GM18507 (cell line): ENCODE results near the gene POLR2E.

Experiments used
- DNase-seq: peaks from one replicate; pipeline ENCODE4 v3.0.0; 2011; ENCODE audit warnings: low read depth; ENCODE audit not compliant: insufficient read length; ENCODE audit errors: extremely low spot score
- FAIRE-seq: peaks from 2 replicates; lab custom pipeline; 2011; peaks lifted over from hg19 to GRCh38; lab: Jason Lieb, UNC

POLR2E gene

DNA sequence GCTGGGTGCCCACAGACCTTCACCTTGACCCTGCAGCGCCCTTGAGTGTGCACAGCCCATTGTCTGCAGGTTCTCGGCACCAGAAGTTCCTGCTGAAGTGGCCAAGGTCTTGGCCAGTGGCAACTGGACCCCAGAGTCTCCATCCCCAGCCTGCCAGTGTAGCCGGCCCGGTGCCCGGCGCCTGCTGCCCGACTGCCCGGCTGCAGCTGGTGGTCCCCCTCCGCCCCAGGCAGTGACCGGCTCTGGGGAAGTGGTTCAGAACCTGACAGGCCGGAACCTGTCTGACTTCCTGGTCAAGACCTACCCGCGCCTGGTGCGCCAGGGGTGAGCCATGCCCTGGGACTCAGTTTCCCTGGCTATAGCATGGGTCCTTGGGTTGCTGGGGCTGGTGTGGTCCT is 40.1 kb downstream of the POLR2E start:
- no peak for DNase-seq
- FAIRE-seq, result no peak

DNA sequence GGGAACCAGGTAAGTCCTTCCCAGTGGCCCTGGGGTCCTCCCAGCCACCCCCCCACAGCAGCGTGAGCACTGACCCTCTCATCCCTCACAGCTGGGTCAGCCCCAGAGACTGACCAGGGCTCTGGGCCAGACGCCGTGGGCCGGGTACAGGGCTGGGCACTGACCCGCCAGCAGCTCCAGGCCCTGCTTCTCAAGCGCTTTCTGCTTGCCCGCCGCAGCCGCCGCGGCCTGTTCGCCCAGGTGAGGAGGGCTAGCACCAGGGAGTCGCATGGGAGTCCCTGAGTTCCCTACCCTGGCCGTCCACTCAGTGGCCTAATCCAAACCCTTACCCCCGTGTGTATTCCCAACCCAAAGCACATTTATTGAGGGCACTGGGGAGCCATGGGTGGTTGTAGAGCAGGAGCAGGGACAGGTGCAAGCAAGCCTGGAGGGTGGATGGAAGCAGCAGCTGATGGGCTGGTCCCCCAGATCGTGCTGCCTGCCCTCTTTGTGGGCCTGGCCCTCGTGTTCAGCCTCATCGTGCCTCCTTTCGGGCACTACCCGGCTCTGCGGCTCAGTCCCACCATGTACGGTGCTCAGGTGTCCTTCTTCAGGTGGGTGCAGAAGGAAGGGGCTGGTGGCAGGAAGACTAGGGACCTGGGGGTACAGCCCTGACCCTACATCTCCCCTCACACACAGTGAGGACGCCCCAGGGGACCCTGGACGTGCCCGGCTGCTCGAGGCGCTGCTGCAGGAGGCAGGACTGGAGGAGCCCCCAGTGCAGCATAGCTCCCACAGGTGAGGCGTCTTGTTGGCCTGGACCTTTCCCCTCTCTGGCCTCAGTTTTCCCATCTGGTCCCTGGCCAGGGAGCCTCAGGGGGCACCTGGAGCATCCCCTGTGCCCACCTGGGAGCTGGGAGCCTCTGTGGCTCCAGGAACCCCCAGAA is 40.8 kb downstream of the POLR2E start:
- FAIRE-seq (no peak), DNase-seq (no peak)

DNA sequence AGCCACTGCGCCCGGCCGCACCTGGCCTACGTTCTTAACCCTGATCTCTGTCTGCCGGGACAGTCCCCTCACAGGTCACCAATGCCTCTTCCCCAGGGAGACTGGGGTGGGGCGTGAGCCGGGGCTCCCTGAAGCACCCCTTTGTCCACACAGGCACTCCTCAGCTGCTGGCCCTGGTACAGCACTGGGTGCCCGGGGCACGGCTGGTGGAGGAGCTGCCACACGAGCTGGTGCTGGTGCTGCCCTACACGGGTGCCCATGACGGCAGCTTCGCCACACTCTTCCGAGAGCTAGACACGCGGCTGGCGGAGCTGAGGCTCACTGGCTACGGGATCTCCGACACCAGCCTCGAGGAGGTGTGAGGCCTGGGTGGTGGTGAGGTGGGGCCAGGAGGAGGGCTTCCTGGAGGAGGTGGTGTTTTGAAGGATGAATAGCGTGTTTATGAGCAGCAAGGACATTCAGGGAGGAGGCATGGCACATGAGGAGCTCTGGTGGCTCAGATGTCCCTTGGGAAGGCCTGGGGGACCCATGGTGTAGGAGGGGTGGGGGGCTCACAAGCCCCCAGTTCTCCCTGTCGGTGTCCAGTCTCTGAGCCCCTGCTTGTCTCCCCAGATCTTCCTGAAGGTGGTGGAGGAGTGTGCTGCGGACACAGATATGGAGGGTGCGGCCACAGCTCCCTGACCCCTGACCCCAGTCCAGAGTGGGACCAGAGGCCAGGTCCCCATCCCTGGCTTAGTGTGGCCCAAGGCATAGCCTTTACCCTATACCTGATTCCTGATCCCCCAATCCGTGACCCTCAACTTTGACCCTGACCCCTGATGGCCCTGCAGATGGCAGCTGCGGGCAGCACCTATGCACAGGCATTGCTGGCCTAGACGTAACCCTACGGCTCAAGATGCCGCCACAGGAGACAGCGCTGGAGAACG is 41.7 kb downstream of the POLR2E start:
- DNase-seq (no peak), FAIRE-seq (no peak)

DNA sequence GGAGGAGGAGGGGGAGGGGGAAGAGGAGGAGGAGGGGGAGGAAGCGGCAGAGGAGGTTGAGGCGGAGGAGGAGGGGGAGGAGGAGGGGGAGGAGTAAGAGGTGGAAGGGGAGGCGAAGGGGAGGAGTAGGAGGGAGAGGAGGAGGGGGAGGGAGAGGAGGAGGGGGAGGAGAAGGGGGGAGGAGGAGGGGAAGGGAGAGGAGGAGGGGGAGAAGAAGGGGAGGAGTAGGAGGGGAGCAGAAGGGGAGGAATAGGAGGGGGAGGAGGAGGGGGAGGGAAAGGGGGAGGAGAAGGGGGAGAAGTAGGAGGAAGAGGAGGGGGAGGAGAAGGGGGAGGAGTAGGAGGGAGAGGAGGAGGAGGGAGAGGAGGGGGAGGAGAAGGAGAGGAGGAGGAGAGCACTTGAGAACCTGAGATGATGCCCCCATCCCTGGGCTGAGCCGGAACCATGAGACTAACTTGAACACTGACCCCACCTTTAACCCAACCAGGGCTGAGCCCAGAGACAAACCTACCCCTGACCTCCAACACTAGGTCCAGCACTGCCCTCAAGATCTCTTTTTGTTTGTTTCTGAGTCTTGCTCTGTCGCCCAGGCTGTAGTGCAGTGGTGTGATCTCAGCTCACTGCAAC is 42.7 kb downstream of the POLR2E start:
- FAIRE-seq (no peak), DNase-seq (no peak)

DNA sequence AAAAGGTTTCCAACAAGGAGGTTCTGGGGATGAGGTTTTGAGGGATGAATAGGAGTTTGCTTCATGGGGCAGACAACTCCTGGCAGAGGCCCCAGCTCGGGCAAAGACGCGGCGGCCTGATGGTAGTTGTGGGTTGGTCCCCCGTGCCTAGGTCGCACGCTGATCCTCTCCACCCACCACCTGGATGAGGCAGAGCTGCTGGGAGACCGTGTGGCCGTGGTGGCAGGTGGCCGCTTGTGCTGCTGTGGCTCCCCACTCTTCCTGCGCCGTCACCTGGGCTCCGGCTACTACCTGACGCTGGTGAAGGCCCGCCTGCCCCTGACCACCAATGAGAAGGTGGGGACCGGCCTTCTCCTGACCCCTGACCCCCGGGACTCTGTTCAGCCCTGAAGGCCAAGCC is 43.4 kb downstream of the POLR2E start:
- DNase-seq, result no peak
- no peak for FAIRE-seq

DNA sequence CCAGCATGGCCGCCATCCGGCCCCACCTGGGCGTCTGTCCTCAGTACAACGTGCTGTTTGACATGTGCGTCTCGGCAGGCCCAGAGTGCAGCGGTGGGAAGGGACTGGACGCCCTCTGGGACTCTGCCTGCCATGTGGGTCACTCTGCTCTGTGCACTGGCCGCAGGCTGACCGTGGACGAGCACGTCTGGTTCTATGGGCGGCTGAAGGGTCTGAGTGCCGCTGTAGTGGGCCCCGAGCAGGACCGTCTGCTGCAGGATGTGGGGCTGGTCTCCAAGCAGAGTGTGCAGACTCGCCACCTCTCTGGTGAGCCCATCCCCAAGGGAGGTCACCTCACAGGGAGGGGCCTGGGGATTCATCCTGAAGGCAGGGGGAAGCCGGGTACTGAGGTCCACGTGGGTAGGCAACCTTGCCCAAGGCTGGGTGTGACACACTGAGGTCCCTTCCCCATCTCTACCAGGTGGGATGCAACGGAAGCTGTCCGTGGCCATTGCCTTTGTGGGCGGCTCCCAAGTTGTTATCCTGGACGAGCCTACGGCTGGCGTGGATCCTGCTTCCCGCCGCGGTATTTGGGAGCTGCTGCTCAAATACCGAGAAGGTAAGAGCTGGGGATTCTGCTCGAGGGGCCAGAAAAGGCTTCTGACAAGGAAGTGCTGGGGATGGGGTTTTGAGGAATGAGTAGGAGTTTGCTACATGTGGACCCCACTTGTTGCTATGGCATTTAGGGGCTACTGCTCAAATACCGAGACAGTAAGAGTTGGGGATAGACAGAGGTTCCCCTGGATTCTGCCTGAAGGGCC is 44.0 kb downstream of the POLR2E start:
- no peak for DNase-seq
- FAIRE-seq, result no peak

DNA sequence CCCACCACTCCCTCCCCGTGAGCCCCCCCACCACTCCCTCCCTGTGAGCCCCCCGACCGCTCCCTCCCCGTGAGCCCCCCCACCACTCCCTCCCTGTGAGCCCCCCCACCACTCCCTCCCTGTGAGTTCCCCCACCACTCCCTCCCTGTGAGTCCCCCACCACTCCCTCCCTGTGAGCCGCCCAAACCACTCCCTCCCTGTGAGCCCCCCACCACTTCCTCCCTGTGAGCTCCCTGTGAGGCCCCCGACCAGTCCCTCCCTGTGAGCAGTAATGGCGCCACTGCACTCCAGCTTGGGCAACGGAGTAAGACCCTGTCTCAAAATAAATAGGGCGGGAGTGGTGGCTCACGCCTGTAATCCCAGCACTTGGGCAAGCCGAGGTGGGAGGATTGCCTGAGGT is 45.4 kb downstream of the POLR2E start:
- FAIRE-seq, result no peak

DNA sequence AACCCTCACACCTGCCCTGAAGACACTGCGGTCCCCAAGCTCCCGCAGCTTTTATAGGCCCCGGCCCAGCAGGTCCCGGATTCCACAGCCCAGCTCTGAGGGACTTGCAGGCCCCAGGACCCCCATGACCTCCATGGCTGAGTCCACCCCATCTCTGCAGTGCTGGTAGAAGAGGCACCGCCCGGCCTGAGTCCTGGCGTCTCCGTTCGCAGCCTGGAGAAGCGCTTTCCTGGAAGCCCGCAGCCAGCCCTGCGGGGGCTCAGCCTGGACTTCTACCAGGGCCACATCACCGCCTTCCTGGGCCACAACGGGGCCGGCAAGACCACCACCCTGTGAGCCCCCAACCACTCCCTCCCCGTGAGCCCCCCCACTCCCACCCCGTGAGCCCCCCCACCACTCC is 46.1 kb downstream of the POLR2E start:
- DNase-seq (no peak), FAIRE-seq (no peak)

More for the DNA sequence above, 45.4 kb downstream of the POLR2E start:
- DNase-seq, result no peak

DNA sequence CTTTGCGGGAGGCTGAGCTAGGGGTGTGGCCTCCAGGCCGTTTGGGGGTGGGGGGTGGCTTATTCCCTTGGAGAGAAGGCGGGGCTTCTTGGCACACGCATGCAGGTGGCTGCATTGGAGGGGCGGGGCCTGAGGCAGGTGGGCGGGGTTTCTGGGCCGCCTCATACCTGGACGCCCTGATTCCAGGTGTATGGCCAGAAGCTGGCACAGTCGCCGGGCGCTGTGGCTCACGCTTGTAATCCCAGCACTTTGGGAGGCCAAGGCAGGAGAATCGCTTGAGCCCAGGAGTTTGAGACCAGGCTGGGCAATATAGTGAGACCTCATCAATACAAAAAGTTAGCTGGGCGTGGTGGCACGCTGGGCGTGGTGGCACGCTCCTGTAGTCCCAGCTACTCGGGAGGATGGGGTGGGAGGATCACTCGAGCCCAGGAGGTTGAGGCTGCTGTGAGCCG is 47.5 kb downstream of the POLR2E start:
- FAIRE-seq, result no peak
- DNase-seq, result no peak

DNA sequence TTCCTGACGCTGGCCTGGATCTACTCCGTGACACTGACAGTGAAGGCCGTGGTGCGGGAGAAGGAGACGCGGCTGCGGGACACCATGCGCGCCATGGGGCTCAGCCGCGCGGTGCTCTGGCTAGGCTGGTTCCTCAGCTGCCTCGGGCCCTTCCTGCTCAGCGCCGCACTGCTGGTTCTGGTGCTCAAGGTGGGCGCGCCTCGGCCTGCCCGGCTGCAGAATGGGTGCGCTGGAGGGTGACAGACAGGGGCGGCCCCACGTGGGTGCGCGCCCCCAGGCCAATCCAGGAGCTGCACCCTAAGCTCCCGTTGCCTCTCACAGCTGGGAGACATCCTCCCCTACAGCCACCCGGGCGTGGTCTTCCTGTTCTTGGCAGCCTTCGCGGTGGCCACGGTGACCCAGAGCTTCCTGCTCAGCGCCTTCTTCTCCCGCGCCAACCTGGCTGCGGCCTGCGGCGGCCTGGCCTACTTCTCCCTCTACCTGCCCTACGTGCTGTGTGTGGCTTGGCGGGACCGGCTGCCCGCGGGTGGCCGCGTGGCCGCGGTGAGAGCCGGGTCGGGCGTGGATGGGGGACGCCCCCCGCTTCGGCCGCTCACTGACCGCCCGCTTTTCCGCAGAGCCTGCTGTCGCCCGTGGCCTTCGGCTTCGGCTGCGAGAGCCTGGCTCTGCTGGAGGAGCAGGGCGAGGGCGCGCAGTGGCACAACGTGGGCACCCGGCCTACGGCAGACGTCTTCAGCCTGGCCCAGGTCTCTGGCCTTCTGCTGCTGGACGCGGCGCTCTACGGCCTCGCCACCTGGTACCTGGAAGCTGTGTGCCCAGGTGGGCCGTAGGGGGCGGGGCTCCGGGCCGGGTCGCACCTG is 48.1 kb downstream of the POLR2E start:
- no peak for DNase-seq
- no peak for FAIRE-seq

DNA sequence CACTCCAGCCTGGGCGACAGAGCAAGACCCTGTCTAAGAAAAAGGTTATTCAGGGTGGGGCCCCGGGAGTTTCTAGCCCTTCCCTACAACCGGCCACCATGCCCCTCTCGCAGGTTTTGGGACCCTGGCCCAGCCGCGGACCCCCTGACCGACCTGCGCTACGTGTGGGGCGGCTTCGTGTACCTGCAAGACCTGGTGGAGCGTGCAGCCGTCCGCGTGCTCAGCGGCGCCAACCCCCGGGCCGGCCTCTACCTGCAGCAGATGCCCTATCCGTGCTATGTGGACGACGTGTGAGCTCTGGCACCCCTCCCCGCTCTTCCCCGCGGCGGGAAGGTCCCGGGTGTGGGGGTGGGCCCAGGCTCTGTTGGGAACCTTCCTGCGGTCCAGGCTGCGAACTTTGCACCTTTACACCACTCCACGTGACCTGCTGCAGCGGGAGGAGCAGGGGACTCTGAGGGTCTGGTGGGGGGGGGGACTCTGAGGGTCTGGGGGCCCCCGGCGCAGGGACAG is 49.0 kb downstream of the POLR2E start:
- DNase-seq (no peak), FAIRE-seq (no peak)

DNA sequence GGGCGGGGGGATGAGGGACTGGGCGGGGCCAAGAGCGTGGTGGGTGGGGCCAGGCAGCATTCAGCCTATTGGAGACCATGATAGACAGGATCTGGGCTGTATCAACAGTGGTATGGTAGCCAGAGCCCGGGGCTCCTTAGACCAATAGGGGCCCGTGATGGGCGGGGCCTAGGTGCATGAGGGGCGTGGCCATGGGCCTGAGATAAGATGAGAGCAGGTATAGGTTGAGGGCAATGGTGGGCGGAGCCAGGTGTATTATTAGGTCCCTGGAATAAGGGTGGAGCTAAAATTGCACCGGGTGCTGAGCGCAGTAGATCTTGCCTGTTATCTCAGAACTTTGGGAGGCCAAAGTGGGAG is 50.0 kb downstream of the POLR2E start:
- no peak for DNase-seq
- FAIRE-seq, result peak; percentile 24

DNA sequence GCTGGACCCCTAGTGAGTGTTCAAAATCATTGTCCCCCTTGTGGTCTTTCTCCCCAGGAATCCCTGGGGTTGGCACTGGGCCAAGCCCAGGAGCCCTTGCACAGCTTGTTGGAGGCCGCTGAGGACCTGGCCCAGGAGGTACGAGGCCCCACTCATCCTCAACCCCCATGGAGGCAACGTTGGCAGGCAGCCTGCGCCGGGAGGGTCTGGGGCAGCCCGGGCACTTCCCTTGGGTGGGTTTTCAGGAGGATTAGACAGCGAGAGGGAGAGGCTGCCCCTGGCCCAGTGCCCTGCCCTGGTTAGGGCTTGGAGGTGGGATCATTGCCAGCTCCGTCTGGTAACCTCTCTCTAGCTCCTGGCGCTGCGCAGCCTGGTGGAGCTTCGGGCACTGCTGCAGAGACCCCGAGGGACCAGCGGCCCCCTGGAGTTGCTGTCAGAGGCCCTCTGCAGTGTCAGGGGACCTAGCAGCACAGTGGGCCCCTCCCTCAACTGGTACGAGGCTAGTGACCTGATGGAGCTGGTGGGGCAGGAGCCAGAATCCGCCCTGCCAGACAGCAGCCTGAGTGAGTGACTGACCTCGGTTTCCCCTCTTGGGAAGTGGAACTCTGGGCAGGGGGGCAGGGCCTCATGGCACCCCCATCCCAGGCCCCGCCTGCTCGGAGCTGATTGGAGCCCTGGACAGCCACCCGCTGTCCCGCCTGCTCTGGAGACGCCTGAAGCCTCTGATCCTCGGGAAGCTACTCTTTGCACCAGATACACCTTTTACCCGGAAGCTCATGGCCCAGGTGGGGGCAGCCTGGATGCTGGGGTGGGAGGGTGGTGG is 52.3 kb downstream of the POLR2E start:
- DNase-seq, result no peak
- no peak for FAIRE-seq

DNA sequence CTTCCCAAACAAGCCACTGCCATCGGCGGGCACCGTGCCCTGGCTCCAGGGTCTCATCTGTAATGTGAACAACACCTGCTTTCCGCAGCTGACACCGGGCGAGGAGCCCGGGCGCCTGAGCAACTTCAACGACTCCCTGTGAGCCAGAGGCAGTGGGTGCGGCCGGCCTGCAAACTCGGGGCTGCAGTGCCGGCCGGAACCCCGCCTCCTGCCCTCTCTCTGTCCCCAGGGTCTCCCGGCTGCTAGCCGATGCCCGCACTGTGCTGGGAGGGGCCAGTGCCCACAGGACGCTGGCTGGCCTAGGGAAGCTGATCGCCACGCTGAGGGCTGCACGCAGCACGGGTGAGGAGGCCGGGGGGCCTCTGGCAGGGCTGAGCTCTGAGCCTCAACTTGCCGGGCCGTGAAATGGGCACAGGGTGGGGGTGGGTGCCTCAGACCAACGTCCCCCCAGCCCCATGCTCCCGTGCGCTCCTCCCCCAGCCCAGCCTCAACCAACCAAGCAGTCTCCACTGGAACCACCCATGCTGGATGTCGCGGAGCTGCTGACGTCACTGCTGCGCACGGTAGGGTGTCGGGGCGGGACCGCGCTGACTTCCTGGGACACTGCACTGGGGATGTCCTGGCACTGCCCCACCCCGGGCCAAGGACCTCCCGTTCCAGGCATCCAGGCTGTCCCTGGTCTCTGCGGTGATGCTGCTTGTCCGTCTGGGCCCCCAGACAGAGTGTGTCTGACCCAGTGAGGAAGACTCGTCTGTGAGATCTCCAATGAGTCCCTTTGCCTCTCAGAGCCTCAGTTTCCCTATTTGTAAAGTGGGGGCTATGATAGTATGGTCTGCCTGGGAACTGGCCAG is 53.1 kb downstream of the POLR2E start:
- FAIRE-seq, result no peak
- no peak for DNase-seq

DNA sequence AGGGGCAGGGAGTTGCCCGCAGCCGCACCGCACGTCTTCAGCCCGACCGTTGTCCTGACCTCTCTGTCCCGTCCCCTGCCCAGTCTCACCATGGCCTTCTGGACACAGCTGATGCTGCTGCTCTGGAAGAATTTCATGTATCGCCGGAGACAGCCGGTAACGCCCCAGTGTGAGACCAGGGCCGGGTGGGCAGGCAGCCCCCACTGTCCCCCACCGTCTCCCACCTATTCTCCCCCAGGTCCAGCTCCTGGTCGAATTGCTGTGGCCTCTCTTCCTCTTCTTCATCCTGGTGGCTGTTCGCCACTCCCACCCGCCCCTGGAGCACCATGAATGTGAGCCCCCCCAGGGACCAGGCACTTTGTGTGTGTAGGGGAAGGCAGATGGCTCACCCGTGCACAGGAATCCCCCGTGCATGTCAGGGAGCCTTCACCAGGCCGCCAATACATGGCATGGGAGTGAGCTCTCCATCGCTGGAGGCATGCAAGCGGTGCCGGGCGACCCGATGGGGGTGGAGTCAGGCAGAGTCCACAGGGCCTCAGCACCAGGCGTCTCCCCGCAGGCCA is 53.8 kb downstream of the POLR2E start:
- no peak for FAIRE-seq
- no peak for DNase-seq
